ENCODE data around the gene AUTS2. TPM values are rescaled to one million over a fixed set of nuclear protein-coding genes. Genes with fewer than 3 reads are reported as not detected.

Gene AUTS2
- total and polyA plus RNA-seq, 2 of the 8 experiments (the other 6 are each of a cell fraction or from before 2014, with no cell fraction given), result 25.9 to 101 TPM

DNA sequence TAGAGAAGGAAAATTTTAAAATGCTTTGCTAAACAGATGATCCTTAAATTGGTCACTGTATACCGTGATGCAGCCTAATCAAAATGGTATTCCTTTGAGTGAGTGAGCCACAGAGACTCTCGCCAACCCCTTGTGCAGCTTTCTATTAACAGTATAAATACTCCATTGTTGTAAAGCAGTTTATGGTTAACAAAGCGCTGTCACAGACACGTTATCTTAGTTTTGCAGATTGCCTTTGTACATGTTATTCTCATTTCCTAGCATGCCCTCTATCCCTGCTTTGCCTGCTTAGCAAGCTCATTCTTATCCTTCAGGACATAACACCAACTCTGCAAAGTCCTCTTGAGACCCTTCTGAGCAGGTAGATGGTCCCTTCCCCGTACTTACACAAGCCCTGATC lies 694.4 kb downstream of the AUTS2 start:
- Histone ChIP-seq H4K5ac (ENCODE audit: insufficient read length, low read depth, low read length) (no peak overlapping the region), H3K4ac (replicated peaks; ENCODE audit: insufficient read length, low read depth, low read length) (no peak overlapping the region), H3K36me3 (ENCODE audit: control insufficient read depth in 2 of 4, insufficient read depth in 4 of 4, low read length in 3 of 4) (no peaks in the 10 kb centered on the region), H2AK5ac (ENCODE audit: low read depth, low read length) (no peak overlapping the region), H2BK5ac (ENCODE audit: low read depth, low read length) (no peak overlapping the region), H3K79me1 (ENCODE audit: low read depth, low read length) (no peaks in the 10 kb centered on the region), H3K18ac (ENCODE audit: extremely low read depth, low read length) (no peak overlapping the region), H4K91ac (replicated peaks; ENCODE audit: insufficient read length, low read length) (no peak overlapping the region), H2BK15ac (ENCODE audit: low read length) (no peak overlapping the region), H3K4me3 (ENCODE audit: extremely low read depth in 1 of 4, insufficient read depth in 2 of 4, low read depth in 3 of 4, low read length in 4 of 4) (no peak overlapping the region), H3K23me2 (ENCODE audit: low read depth, low read length) (no peaks in the 10 kb centered on the region), H4K8ac (ENCODE audit: extremely low read depth, insufficient read depth, low read length) (no peak overlapping the region), H3K79me2 (ENCODE audit: control insufficient read depth in 1 of 2, insufficient read depth in 2 of 2, low read length in 2 of 2) (no peaks in the 10 kb centered on the region), H4K20me1 (replicated peaks in 1 of 2; ENCODE audit: control insufficient read depth in 1 of 2, insufficient read depth in 2 of 2, low read length in 2 of 2) (no peaks in the 10 kb centered on the region), H3K27ac (ENCODE audit: low read depth, low read length) (no peak overlapping the region), H3K56ac (replicated peaks; ENCODE audit: insufficient read length, low read depth, low read length) (no peak overlapping the region), H3K23ac (ENCODE audit: insufficient read length) (no peak overlapping the region), H3K9me3 (ENCODE audit: insufficient read depth in 2 of 2, low read depth in 1 of 2, low read length in 1 of 2) (no peaks in the 10 kb centered on the region), H2AFZ (ENCODE audit: low read length) (no peak overlapping the region), H2BK120ac (replicated peaks; ENCODE audit: low read depth, low read length) (no peak overlapping the region), H3K4me1 (replicated peaks in 1 of 4; ENCODE audit: control insufficient read depth in 3 of 4, insufficient read depth in 4 of 4, low read length in 3 of 4) (no peaks in the 10 kb centered on the region), H3K27me3 (replicated peaks in 1 of 4; ENCODE audit: control insufficient read depth in 3 of 4, extremely low read depth in 1 of 4, insufficient read depth in 3 of 4, low read length in 3 of 4) (no peaks in the 10 kb centered on the region), H3K14ac (ENCODE audit: insufficient read length) (no peak overlapping the region), H2BK12ac (ENCODE audit: low read depth, low read length) (no peak overlapping the region), H2BK20ac (ENCODE audit: low read length) (no peak overlapping the region), H3K9ac (replicated peaks in 1 of 4; ENCODE audit: extremely low read depth in 1 of 4, low read depth in 3 of 4, low read length in 3 of 4) (no peak overlapping the region), H3K4me2 (ENCODE audit: insufficient read depth in 1 of 2, low read depth in 2 of 2, low read length in 2 of 2) (no peak overlapping the region)
- CTCF ChIA-PET (ENCODE audit: partially characterized antibody), result no interaction called here
- POLR2A ChIA-PET (ENCODE audit: partially characterized antibody), result no interaction called here
- 89% methylated on average over 5 of the region's 5 CpGs; no CpG with 5 or more reads in 1 of the 2 experiments for WGBS, 2 experiments (ENCODE audit: extremely low coverage in 1 of 2, insufficient coverage in 1 of 2, insufficient read length in 1 of 2, insufficient replicate concordance in 2 of 2, low coverage in 1 of 2, low lambda C conversion rate in 2 of 2, missing lambda C conversion rate in 1 of 2)
- no peak for DNase-seq (ENCODE audit: low read depth in 1 of 2, low spot score in 2 of 2)
- FAIRE-seq, result no peak
- TF ChIP-seq SP1 (IDR thresholded peaks at IDR 0.05; ENCODE audit: low read depth, low read length) (no peak), TAF7 (optimal IDR thresholded peaks at IDR 0.05; ENCODE audit: borderline replicate concordance, low read depth, low read length) (no peak), TEAD4 (IDR thresholded peaks at IDR 0.05; ENCODE audit: low read depth, low read length) (no peak), ZNF274 (IDR thresholded peaks at IDR 0.05; ENCODE audit: borderline replicate concordance, extremely low read depth, low read length) (no peak), SP4 (IDR thresholded peaks at IDR 0.05; ENCODE audit: low read length) (no peak), RAD21 (IDR thresholded peaks at IDR 0.05 in 1 of 2, conservative IDR thresholded peaks at IDR 0.05 in 1 of 2; ENCODE audit: low read depth in 2 of 2, low read length in 2 of 2) (no peak), SUZ12 (IDR thresholded peaks at IDR 0.05; ENCODE audit: low read length) (no peak), TAF1 (IDR thresholded peaks at IDR 0.05; ENCODE audit: low read depth, low read length) (no peak), RNF2 (IDR thresholded peaks at IDR 0.05; ENCODE audit: borderline replicate concordance, low read depth, low read length, missing control alignments, poor library complexity, severe bottlenecking) (no peak), EP300 (IDR thresholded peaks at IDR 0.05; ENCODE audit: borderline replicate concordance in 1 of 2, low read depth in 2 of 2, low read length in 2 of 2) (no peak), HDAC2 (IDR thresholded peaks at IDR 0.05; ENCODE audit: borderline replicate concordance in 1 of 2, low read depth in 2 of 2, low read length in 2 of 2) (no peak)
- TF ChIP-seq, protein P1, sequence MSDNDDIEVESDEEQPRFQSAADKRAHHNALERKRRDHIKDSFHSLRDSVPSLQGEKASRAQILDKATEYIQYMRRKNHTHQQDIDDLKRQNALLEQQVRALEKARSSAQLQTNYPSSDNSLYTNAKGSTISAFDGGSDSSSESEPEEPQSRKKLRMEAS (IDR thresholded peaks at IDR 0.05), result no peak
- TF ChIP-seq, protein P2, sequence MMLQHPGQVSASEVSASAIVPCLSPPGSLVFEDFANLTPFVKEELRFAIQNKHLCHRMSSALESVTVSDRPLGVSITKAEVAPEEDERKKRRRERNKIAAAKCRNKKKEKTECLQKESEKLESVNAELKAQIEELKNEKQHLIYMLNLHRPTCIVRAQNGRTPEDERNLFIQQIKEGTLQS (IDR thresholded peaks at IDR 0.05; ENCODE audit: insufficient read depth, low read depth, low read length), result no peak
